HEK293 (cell line): Measurements from ENCODE around the gene SIGLEC6.

Experiments used
- CTCF ChIA-PET: fragments of 350-600 bp; formaldehyde crosslinking; extraction: SDS; loops from one replicate; lab custom pipeline; 2021; ENCODE audit warnings: antibody characterized with exemption; lab: Yijun Ruan, JAX
- POLR2A ChIA-PET: fragments of 300-600 bp; formaldehyde crosslinking; extraction: SDS; loops from one replicate; lab custom pipeline; 2020; ENCODE audit warnings: antibody characterized with exemption, inconsistent platforms; lab: Yijun Ruan, JAX
- H3K27ac ChIP-seq: fragments of 200-500 bp; sonication (Bioruptor generic); 2 replicates; pipeline ENCODE4 v1.5.1; 2014; ENCODE audit warnings: low read depth, low read length, control low read depth, inconsistent platforms; ENCODE audit errors: extremely low read depth
- H3K36me3 ChIP-seq, 2 experiments: fragments of 200-500 bp in 1 of 2; sonication (Bioruptor generic) in 1 of 2; 1 replicate in 1 of 2; 2 replicates in 1 of 2; pipeline ENCODE4 v1.5.1; 2014 to 2017; ENCODE audit warnings: inconsistent platforms in 2 of 2, low read length in 2 of 2; ENCODE audit not compliant: control insufficient read depth in 2 of 2, insufficient read depth in 1 of 2
- H3K4me1 ChIP-seq: fragments of 200-500 bp; sonication (Bioruptor generic); 2 replicates; pipeline ENCODE4 v1.5.1; 2014; ENCODE audit warnings: mild to moderate bottlenecking, low read length, inconsistent platforms; ENCODE audit not compliant: control insufficient read depth, insufficient read depth
- H3K4me3 ChIP-seq: 2 replicates; pipeline ENCODE4 v1.5.1; 2011; ENCODE audit warnings: low read depth, mild to moderate bottlenecking, control low read depth, low read length, moderate library complexity
- H3K9me3 ChIP-seq: fragments of 200-500 bp; sonication (Bioruptor generic); 2 replicates; pipeline ENCODE4 v1.5.1; 2014; ENCODE audit warnings: low read depth, low read length, inconsistent platforms; ENCODE audit not compliant: control insufficient read depth, insufficient read depth
- AEBP2 ChIP-seq: fragments of 450-650 bp; formaldehyde crosslinking; IDR thresholded peaks from 2 replicates; pipeline ENCODE4 v1.5.1; 2016; ENCODE audit warnings: missing biosample characterization, missing genetic modification characterization, borderline replicate concordance
- HIC1 ChIP-seq: fragments of 450-650 bp; formaldehyde crosslinking; IDR thresholded peaks from 2 replicates; pipeline ENCODE4 v1.5.1; 2016; ENCODE audit warnings: missing biosample characterization, missing genetic modification characterization
- MYNN ChIP-seq: fragments of 450-650 bp; formaldehyde crosslinking; IDR thresholded peaks from 2 replicates; pipeline ENCODE4 v1.5.1; 2016; ENCODE audit warnings: missing biosample characterization, missing genetic modification characterization, borderline replicate concordance
- MZF1 ChIP-seq: fragments of 450-650 bp; formaldehyde crosslinking; IDR thresholded peaks from 2 replicates; pipeline ENCODE4 v1.5.1; 2017; ENCODE audit warnings: missing biosample characterization, missing genetic modification characterization, borderline replicate concordance
- OVOL3 ChIP-seq: fragments of 450-650 bp; formaldehyde crosslinking; IDR thresholded peaks from 2 replicates; pipeline ENCODE4 v1.5.1; 2016; ENCODE audit warnings: missing biosample characterization, missing genetic modification characterization
- PRDM1 ChIP-seq: fragments of 450-650 bp; formaldehyde crosslinking; IDR thresholded peaks from 2 replicates; pipeline ENCODE4; 2016; ENCODE audit warnings: missing biosample characterization, missing genetic modification characterization
- SALL2 ChIP-seq: fragments of 450-650 bp; formaldehyde crosslinking; IDR thresholded peaks from 2 replicates; pipeline ENCODE4 v1.5.0; 2017; ENCODE audit warnings: missing biosample characterization, mild to moderate bottlenecking, missing genetic modification characterization, borderline replicate concordance
- SCRT1 ChIP-seq: fragments of 450-650 bp; formaldehyde crosslinking; IDR thresholded peaks from 2 replicates; pipeline ENCODE4 v1.5.1; 2016; ENCODE audit warnings: missing biosample characterization, missing genetic modification characterization, borderline replicate concordance
- SETDB1 ChIP-seq: IDR thresholded peaks from one replicate; pipeline ENCODE4 v1.6.1; 2017; ENCODE audit warnings: mild to moderate bottlenecking, low read length, moderate library complexity, mixed read lengths; ENCODE audit not compliant: insufficient read length
- ZBTB49 ChIP-seq: fragments of 450-650 bp; formaldehyde crosslinking; IDR thresholded peaks from 2 replicates; pipeline ENCODE4 v1.5.1; 2016; ENCODE audit warnings: missing biosample characterization, missing genetic modification characterization, low read depth
- ZBTB8A ChIP-seq: fragments of 450-650 bp; formaldehyde crosslinking; IDR thresholded peaks from 2 replicates; pipeline ENCODE4 v1.5.1; 2016; ENCODE audit warnings: missing biosample characterization, missing genetic modification characterization
- ZNF157 ChIP-seq: fragments of 450-650 bp; formaldehyde crosslinking; IDR thresholded peaks from 2 replicates; pipeline ENCODE4 v1.5.1; 2016; ENCODE audit warnings: missing biosample characterization, missing genetic modification characterization
- ZNF175 ChIP-seq: fragments of 450-650 bp; formaldehyde crosslinking; IDR thresholded peaks from 2 replicates; pipeline ENCODE4 v1.5.1; 2016; ENCODE audit warnings: missing biosample characterization, missing genetic modification characterization
- ZNF184 ChIP-seq: fragments of 450-650 bp; IDR thresholded peaks from 2 replicates; pipeline ENCODE4 v1.5.1; 2018; ENCODE audit warnings: missing biosample characterization, mild to moderate bottlenecking, missing genetic modification characterization
- ZNF19 ChIP-seq: fragments of 450-650 bp; formaldehyde crosslinking; IDR thresholded peaks from 2 replicates; pipeline ENCODE4; 2016; ENCODE audit warnings: missing biosample characterization, missing genetic modification characterization, low read depth
- ZNF274 ChIP-seq, 2 experiments: fragments of 200-500 bp in 1 of 2; fragments of 450-650 bp in 1 of 2; sonication (Bioruptor generic) in 1 of 2; formaldehyde crosslinking in 1 of 2; IDR thresholded peaks; 2 replicates each; pipeline versions ENCODE4 v1.5.1 to v1.6.1; 2014 to 2016; ENCODE audit warnings: borderline replicate concordance in 1 of 2, inconsistent platforms in 1 of 2, low read length in 1 of 2, missing biosample characterization in 1 of 2, missing genetic modification characterization in 1 of 2
- ZNF341 ChIP-seq: fragments of 450-650 bp; formaldehyde crosslinking; IDR thresholded peaks from 2 replicates; pipeline ENCODE4; 2016; ENCODE audit warnings: low read depth, missing biosample characterization, missing genetic modification characterization
- ZNF530 ChIP-seq: fragments of 450-650 bp; formaldehyde crosslinking; IDR thresholded peaks from 2 replicates; pipeline ENCODE4 v1.5.1; 2016; ENCODE audit warnings: low read depth, missing biosample characterization, missing genetic modification characterization
- ZNF560 ChIP-seq: fragments of 450-650 bp; formaldehyde crosslinking; IDR thresholded peaks from 2 replicates; pipeline ENCODE4 v1.5.1; 2017; ENCODE audit warnings: missing biosample characterization, missing genetic modification characterization, borderline replicate concordance
- ZNF596 ChIP-seq: fragments of 450-650 bp; IDR thresholded peaks from 2 replicates; pipeline ENCODE4 v1.5.0; 2018; ENCODE audit warnings: missing biosample characterization, mild to moderate bottlenecking, missing genetic modification characterization, moderate library complexity
- ZNF677 ChIP-seq: fragments of 450-650 bp; IDR thresholded peaks from 2 replicates; pipeline ENCODE4 v1.5.0; 2018; ENCODE audit warnings: missing biosample characterization, mild to moderate bottlenecking, missing genetic modification characterization, moderate library complexity
- ZNF843 ChIP-seq: fragments of 450-650 bp; formaldehyde crosslinking; IDR thresholded peaks from 2 replicates; pipeline ENCODE4 v1.5.1; 2016; ENCODE audit warnings: missing biosample characterization, missing genetic modification characterization

Gene SIGLEC6

GRCh38 chr19:51548213-51548651, 16.8 kb upstream of the SIGLEC6 start:
- CTCF ChIA-PET, result interaction anchor here (1.1 to 2.9 kb wide), 4 partner anchors 34 to 229 kb away, joined by 3 to 18 read pairs (median 4); no protein-coding TSS in a partner anchor
- TF ChIP-seq ZNF596 (tag by site-specific recombination) (no peak), AEBP2 (tag by site-specific recombination) (no peak), ZNF843 (tag by site-specific recombination) (no peak), HIC1 (tag by site-specific recombination) (no peak), ZNF175 (tag by site-specific recombination) (no peak), OVOL3 (no peak)
- POLR2A ChIA-PET, result no interaction called here
- Histone ChIP-seq H3K4me1 (no peaks in the 10 kb centered on the region), H3K9me3 (no peaks in the 10 kb centered on the region), H3K27ac (no peak overlapping the region), H3K4me3 (no peak overlapping the region), H3K36me3 (no peaks in the 10 kb centered on the region)

GRCh38 chr19:51547397-51548212, 16.1 kb upstream of the SIGLEC6 start:
- H3K27ac ChIP-seq, result no peak overlapping the region
- H3K9me3 ChIP-seq, result no peaks in the 10 kb centered on the region
- H3K4me3 ChIP-seq, result no peak overlapping the region
- CTCF ChIA-PET, result interaction anchor here (0.6 to 2.9 kb wide), 6 partner anchors 11 to 230 kb away, joined by 4 to 18 read pairs (median 4); no protein-coding TSS in a partner anchor
- TF ChIP-seq ZBTB8A, result no peak
- TF ChIP-seq PRDM1 (tag by site-specific recombination), result no peak
- no peak for TF ChIP-seq ZNF184 (tag by site-specific recombination)
- no peak for TF ChIP-seq ZNF530
- TF ChIP-seq, all 188 proteins: peak for 0
- Histone ChIP-seq H3K4me1 (no peaks in the 10 kb centered on the region), H3K36me3 (no peaks in the 10 kb centered on the region)
- POLR2A ChIA-PET, result interaction anchor here (0.6 kb wide), 1 partner anchor 109 kb away, joined by 3 read pairs; no protein-coding TSS in a partner anchor

GRCh38 chr19:51546650-51547396, 15.4 kb upstream of the SIGLEC6 start:
- Histone ChIP-seq H3K27ac (no peak overlapping the region), H3K4me3 (no peak overlapping the region), H3K9me3 (no peaks in the 10 kb centered on the region), H3K4me1 (no peaks in the 10 kb centered on the region), H3K36me3 (no peaks in the 10 kb centered on the region)
- CTCF ChIA-PET, result interaction anchor here (0.8 to 2.9 kb wide), 5 partner anchors 10 to 231 kb away, joined by 4 to 18 read pairs (median 5); no protein-coding TSS in a partner anchor
- POLR2A ChIA-PET, result interaction anchor here (0.6 kb wide), 1 partner anchor 110 kb away, joined by 3 read pairs; no protein-coding TSS in a partner anchor
- TF ChIP-seq MZF1 (tag by site-specific recombination) (no peak), ZNF19 (tag by site-specific recombination) (no peak), ZBTB49 (tag by site-specific recombination) (no peak), ZNF677 (tag by site-specific recombination) (no peak), SCRT1 (tag by site-specific recombination) (no peak), ZNF341 (tag by site-specific recombination) (no peak), SALL2 (tag by site-specific recombination) (no peak), SETDB1 (no peak), ZNF560 (tag by site-specific recombination) (no peak), ZNF274 (IDR thresholded peaks at IDR 0.05; ENCODE audit: low read length) (no peak), ZNF274 (tag by site-specific recombination; IDR thresholded peaks at IDR 0.05; ENCODE audit: borderline replicate concordance) (no peak), MYNN (tag by site-specific recombination) (no peak), ZNF157 (tag by site-specific recombination) (no peak)
